ENCODE measurements around the gene ABHD5. TPM values are rescaled to one million over a fixed set of nuclear protein-coding genes. Genes with fewer than 3 reads are reported as not detected.

Gene ABHD5
- total RNA-seq, 1 donor from 2014 or later: 33.2 TPM

DNA sequence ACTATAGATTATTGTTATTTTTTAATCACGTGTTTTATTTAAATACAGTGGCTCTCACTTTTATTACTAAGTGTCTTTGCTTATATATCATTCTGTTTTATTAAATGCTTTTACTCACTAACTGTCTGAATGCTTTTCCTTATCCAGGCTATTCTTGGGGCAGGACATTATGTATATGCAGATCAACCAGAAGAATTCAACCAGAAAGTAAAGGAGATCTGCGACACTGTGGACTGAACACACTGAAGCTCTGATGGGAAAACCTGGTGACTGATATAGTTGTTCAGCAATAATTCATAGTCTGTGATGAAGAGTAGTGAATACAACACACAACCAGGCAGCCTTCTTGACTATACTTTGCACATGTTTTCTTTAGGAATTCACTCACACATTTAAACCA lies 27.6 kb downstream of the ABHD5 start:
- TF ChIP-seq CTCF (IDR thresholded peaks at IDR 0.05; ENCODE audit: insufficient read depth, low read length, severe bottlenecking): no peak
- no peaks in the 10 kb centered on the region for H3K27me3 ChIP-seq (ENCODE audit: control insufficient read depth, insufficient read depth, low read length)
- H3K4me3 ChIP-seq (ENCODE audit: low read depth, low read length): no peak overlapping the region
- peaks cover 10% of the 10 kb centered on the region for H3K36me3 ChIP-seq (ENCODE audit: control insufficient read depth, insufficient read depth, low read length)
- FAIRE-seq (no peak), DNase-seq (ENCODE audit: low read depth) (no peak)

GRCh38 chr3:43723121-43723734 lies 32.5 kb downstream of the ABHD5 start:
- FAIRE-seq (no peak), DNase-seq (ENCODE audit: low read depth) (peak; percentile 95)
- Histone ChIP-seq H3K4me3 (ENCODE audit: low read depth, low read length) (no peak overlapping the region), H3K36me3 (ENCODE audit: control insufficient read depth, insufficient read depth, low read length) (peaks cover 3% of the 10 kb centered on the region), H3K27me3 (ENCODE audit: control insufficient read depth, insufficient read depth, low read length) (no peaks in the 10 kb centered on the region)
- TF ChIP-seq CTCF (IDR thresholded peaks at IDR 0.05; ENCODE audit: insufficient read depth, low read length, severe bottlenecking): no peak

GRCh38 chr3:43726521-43726920 lies 35.8 kb downstream of the ABHD5 start:
- TF ChIP-seq CTCF (IDR thresholded peaks at IDR 0.05; ENCODE audit: insufficient read depth, low read length, severe bottlenecking): no peak
- Histone ChIP-seq H3K27me3 (ENCODE audit: control insufficient read depth, insufficient read depth, low read length) (no peaks in the 10 kb centered on the region), H3K4me3 (ENCODE audit: low read depth, low read length) (no peak overlapping the region), H3K36me3 (ENCODE audit: control insufficient read depth, insufficient read depth, low read length) (peaks cover 2% of the 10 kb centered on the region)
- FAIRE-seq: no peak
- peak; percentile 16 for DNase-seq (ENCODE audit: low read depth)

DNA sequence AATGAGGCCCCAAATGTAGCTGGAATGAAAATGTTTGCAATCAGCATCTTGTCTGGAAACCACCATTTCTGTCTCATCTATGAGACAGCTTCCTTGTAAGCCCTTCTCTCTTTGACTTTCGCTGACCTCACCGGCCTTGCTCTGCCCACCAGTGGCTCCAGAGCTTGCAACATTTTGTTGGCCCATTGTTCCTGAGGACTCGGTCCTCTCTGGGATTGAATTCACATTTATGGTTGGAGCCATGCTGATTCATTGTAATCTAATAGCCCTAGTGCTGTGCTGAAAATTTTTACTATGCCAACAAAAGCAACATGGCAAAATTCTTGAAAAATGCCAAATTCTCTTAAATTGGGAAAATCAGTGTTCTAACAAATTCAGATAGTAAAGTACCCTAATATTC lies 37.2 kb downstream of the ABHD5 start:
- TF ChIP-seq CTCF (IDR thresholded peaks at IDR 0.05; ENCODE audit: insufficient read depth, low read length, severe bottlenecking): no peak
- peaks cover 2% of the 10 kb centered on the region for H3K36me3 ChIP-seq (ENCODE audit: control insufficient read depth, insufficient read depth, low read length)
- no peaks in the 10 kb centered on the region for H3K27me3 ChIP-seq (ENCODE audit: control insufficient read depth, insufficient read depth, low read length)
- H3K4me3 ChIP-seq (ENCODE audit: low read depth, low read length): no peak overlapping the region
- FAIRE-seq: no peak
- no peak for DNase-seq (ENCODE audit: low read depth)

GRCh38 chr3:43728476-43728875 lies 37.7 kb downstream of the ABHD5 start:
- Histone ChIP-seq H3K4me3 (ENCODE audit: low read depth, low read length) (no peak overlapping the region), H3K36me3 (ENCODE audit: control insufficient read depth, insufficient read depth, low read length) (peaks cover 2% of the 10 kb centered on the region), H3K27me3 (ENCODE audit: control insufficient read depth, insufficient read depth, low read length) (no peaks in the 10 kb centered on the region)
- DNase-seq (ENCODE audit: low read depth) (no peak), FAIRE-seq (no peak)
- TF ChIP-seq CTCF (IDR thresholded peaks at IDR 0.05; ENCODE audit: insufficient read depth, low read length, severe bottlenecking): no peak

DNA sequence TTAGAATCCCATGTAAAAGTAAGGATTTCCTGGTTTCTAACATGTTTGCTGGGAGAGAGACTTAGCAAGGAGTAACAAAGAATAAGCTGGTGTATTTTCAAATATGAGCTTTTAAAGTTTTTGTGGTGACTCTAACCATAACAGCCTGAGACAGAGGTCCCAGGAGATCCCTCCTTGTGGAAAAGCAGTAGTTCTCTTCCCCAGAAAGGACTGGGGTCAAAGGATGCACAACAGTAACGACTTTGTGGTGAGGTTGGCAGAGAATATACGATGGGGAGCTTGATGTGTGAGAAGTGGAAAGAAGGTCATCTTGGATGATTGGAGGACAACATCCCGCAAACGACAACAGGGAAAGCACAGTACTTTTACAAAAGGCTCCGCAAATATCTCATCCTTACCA lies 38.2 kb downstream of the ABHD5 start:
- H3K36me3 ChIP-seq (ENCODE audit: control insufficient read depth, insufficient read depth, low read length): peaks cover 2% of the 10 kb centered on the region
- DNase-seq (ENCODE audit: low read depth): no peak
- H3K27me3 ChIP-seq (ENCODE audit: control insufficient read depth, insufficient read depth, low read length): no peaks in the 10 kb centered on the region
- FAIRE-seq: no peak
- no peak overlapping the region for H3K4me3 ChIP-seq (ENCODE audit: low read depth, low read length)
- no peak for TF ChIP-seq CTCF (IDR thresholded peaks at IDR 0.05; ENCODE audit: insufficient read depth, low read length, severe bottlenecking)

Data from bronchial epithelial cell (primary cell).